Cardiac fibroblast (primary cell): Measurements from ENCODE around the gene PRTG.

Source experiments
- DNase-seq, 2 donors: peaks; one replicate each; pipeline versions ENCODE4 v3.0.0 to v3.0.0-alpha.2; 2010; ENCODE audit warnings: low read depth in 2 of 2
- H3K4me3 ChIP-seq, 2 donors: replicated peaks in 1 of 2; 1 replicate in 1 of 2; 2 replicates in 1 of 2; pipeline ENCODE4 v1.5.1; 2011; ENCODE audit warnings: low read depth in 2 of 2, low read length in 2 of 2, mild to moderate bottlenecking in 2 of 2, moderate library complexity in 1 of 2
- TF ChIP-seq, protein P1 (sequence below): IDR thresholded peaks from one replicate; pipeline ENCODE4 v1.5.1; 2011; ENCODE audit warnings: low read depth, mild to moderate bottlenecking, low read length, inconsistent platforms

Gene PRTG

DNA sequence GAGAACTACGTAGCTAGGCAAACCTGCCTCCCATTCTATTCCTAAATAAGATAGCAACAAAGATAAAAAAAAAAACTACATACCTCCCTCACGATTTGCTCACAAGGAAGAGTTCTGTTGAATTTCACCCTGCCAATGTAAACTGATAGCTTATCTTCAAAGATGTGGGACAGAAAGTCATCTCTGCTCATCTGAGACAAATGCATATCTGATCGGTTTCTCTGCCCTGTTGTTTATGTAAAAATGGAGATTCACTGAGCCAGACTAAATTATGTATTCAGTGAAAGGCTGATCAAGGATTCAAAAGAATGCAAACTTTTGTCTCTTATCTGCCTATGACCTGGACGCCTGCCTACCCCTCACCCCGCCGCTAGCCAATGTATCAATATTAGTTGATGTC, 166.0 kb downstream of the PRTG start:
- DNase-seq = no peak
- TF ChIP-seq, protein P1, sequence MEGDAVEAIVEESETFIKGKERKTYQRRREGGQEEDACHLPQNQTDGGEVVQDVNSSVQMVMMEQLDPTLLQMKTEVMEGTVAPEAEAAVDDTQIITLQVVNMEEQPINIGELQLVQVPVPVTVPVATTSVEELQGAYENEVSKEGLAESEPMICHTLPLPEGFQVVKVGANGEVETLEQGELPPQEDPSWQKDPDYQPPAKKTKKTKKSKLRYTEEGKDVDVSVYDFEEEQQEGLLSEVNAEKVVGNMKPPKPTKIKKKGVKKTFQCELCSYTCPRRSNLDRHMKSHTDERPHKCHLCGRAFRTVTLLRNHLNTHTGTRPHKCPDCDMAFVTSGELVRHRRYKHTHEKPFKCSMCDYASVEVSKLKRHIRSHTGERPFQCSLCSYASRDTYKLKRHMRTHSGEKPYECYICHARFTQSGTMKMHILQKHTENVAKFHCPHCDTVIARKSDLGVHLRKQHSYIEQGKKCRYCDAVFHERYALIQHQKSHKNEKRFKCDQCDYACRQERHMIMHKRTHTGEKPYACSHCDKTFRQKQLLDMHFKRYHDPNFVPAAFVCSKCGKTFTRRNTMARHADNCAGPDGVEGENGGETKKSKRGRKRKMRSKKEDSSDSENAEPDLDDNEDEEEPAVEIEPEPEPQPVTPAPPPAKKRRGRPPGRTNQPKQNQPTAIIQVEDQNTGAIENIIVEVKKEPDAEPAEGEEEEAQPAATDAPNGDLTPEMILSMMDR = no peak
- H3K4me3 ChIP-seq = no peak overlapping the region

GRCh38 chr15:55574096-55574495, 168.9 kb downstream of the PRTG start:
- TF ChIP-seq, protein P1 = no peak
- peak in 1 of 2 donors; percentile 40 for DNase-seq
- H3K4me3 ChIP-seq = no peak overlapping the region

DNA sequence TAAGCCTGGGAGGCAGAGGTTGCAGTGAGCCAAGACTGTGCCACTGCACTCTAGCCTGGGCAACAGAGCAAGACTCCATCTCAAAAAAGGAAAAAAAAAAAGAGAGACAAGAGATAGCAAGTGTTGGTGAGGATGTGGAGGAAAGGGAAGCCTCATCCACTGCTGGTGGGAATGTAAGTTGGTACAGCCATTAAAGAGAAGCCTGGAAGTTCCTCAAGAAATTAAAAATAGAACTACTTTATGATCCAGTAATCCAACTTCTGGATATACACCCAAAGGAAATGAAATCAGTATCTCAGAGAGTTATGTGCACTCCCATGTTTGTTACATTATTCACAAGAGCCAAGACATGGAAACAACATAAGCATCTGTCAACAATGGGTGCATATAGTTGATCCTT, 169.7 kb downstream of the PRTG start:
- DNase-seq = no peak
- no peak overlapping the region for H3K4me3 ChIP-seq
- TF ChIP-seq, protein P1 = no peak

DNA sequence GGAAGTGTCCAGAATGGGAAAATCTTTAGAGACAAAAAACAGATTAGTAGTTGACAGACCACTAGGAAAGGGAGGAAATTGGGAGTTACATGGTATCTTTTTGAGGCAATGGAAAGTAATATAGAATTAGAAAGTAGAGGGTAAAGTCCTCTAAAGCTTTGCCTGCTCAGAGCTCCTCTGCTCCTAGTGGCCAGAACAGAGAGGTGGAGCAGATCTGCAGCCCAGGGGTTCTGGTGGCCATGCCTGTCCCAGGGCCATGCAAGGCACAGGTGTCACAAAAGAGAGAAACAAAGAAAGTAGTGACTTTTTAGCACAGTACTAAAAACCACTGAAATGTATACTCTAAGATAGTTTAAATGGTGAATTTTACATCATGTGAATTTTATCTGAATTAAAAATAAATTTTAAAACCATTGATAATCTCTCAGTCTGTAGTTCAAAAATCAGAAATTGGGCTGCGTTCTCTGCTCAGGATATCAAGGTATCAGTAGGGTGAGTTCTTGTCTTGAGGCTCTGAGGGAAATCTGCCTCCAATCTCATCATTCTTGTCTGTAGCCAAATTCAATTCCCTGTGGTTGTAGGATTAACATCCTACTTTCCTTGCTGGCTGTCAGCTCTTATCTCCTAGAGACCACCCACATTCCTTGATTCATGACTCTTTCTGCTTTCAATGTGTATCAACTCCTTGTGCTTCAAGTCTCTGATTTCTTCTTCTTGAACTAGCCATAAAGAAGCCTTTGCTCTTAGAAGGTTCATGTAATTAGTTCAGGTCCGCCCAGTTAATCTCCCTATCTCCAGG, 178.4 kb downstream of the PRTG start:
- H3K4me3 ChIP-seq = no peak overlapping the region
- no peak for DNase-seq
- TF ChIP-seq, protein P1 = peak; percentile 14

DNA sequence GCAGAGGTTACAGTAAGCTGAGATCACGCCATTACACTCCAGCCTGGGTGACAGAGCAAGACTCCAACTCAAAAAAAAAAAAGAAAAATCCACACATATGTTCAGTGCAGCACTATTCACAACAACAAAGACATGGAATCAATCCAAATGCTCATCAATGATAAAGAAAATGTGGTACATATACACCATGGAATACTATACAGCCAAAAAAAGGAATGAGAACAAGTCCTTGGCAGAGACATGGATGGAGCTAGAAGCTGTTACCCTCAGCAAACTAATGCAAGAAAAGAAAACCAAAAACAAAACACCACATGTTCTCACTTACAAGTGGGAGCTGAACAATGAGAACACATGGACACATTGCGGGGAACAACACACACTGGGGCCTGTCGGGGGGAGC, 180.4 kb downstream of the PRTG start:
- DNase-seq = no peak
- TF ChIP-seq, protein P1 = no peak
- no peak overlapping the region for H3K4me3 ChIP-seq
